OCI-LY1 (cell line): ENCODE results near the gene SNRNP70.

Experiments
- EZH2 ChIP-seq: fragments of 200-600 bp; sonication (generic), shearing (Covaris generic); IDR thresholded peaks from 2 replicates; pipeline ENCODE4 v1.8.0; 2017; ENCODE audit warnings: borderline replicate concordance, mixed run types, mild to moderate bottlenecking, antibody characterized with exemption, low read length, moderate library complexity, mixed read lengths
- TF ChIP-seq, protein P1 (sequence below): fragments of 200-600 bp; sonication (generic), shearing (Covaris generic); IDR thresholded peaks from 2 replicates; pipeline ENCODE4 v1.5.1; 2017; ENCODE audit warnings: mild to moderate bottlenecking, antibody characterized with exemption, low read length, moderate library complexity, mixed read lengths

DNA sequence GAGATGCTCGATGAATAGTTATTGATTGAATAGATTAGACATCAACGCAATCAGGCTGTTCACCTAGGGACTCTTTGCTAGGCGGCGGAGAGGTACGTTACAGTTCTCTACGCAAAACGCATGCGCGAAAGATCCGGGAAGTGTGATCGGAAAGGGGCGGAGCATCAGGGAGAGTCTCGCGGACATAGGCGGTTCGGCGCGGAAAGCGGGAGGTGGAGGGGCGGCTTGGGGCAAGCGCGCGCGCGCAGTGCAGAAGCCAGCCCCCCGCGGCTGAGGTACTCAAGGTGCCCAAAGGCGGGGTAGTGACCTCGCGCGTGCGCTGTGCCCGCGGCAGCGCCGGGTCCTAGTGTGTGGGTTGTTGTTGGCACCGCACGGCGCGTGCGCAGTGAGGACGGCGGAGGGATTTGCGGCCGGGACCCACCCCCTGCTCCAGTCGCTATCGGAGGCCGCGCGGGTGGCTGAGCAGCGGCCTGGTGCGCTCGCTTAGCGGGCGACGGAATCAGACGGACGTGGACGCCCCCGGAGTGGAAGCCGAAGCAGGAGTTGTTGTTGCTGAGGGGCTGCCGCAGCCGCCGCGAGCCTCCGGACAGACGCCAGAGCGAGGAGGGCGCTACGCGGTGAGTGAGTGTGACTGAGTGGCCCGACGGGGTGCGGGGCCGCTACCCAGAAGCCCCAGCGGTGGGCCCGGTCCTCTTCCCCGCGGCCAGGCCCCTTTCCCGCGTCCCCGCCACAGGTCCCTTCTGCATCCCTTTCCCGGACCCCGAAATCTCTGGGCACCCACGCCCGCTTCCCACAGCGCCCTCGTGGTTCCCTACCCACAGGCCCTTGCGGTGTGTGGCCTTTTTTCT is at the start of gene SNRNP70:
- TF ChIP-seq EZH2, result no peak
- TF ChIP-seq, protein P1, sequence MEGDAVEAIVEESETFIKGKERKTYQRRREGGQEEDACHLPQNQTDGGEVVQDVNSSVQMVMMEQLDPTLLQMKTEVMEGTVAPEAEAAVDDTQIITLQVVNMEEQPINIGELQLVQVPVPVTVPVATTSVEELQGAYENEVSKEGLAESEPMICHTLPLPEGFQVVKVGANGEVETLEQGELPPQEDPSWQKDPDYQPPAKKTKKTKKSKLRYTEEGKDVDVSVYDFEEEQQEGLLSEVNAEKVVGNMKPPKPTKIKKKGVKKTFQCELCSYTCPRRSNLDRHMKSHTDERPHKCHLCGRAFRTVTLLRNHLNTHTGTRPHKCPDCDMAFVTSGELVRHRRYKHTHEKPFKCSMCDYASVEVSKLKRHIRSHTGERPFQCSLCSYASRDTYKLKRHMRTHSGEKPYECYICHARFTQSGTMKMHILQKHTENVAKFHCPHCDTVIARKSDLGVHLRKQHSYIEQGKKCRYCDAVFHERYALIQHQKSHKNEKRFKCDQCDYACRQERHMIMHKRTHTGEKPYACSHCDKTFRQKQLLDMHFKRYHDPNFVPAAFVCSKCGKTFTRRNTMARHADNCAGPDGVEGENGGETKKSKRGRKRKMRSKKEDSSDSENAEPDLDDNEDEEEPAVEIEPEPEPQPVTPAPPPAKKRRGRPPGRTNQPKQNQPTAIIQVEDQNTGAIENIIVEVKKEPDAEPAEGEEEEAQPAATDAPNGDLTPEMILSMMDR, result no peak
